Posterior cingulate gyrus (tissue), 11 donors: ENCODE results near the gene FSTL3.
"Not testable (repeated sequence)": the region's sequence is repeated elsewhere in the genome, so short reads cannot be mapped to it uniquely, and the experiment has no call there.

ENCODE experiments used
- DNase-seq, 10 donors: peaks; one replicate each; pipeline versions ENCODE4 v3.0.0 to v3.0.0-alpha.2; 2020 to 2021; ENCODE audit warnings: mixed read lengths in 3 of 10
- intact Hi-C: fragments of 100-400 bp; cut with DNase I; formaldehyde crosslinking; loops from one replicate; pipeline ENCODE4 v1.15.1; 2023

The FSTL3 gene

GRCh38 chr19:729564-729963, 53.4 kb downstream of the FSTL3 start:
- DNase-seq, intact Hi-C loops: not testable (repeated sequence)

- DNase-seq = no peak
- intact Hi-C loops = loop anchor here (5.0 kb wide), 1 partner anchor 143 kb away; the partner anchor contains the start of gene HCN2
Measured at GRCh38 chr19:729965-730668, 53.9 kb downstream of the FSTL3 start.

- intact Hi-C loops = loop anchor here (5.0 kb wide), 1 partner anchor 144 kb away; the partner anchor contains the start of gene HCN2
- DNase-seq = no peak
Measured at GRCh38 chr19:731000-731399, 54.8 kb downstream of the FSTL3 start.

GRCh38 chr19:732148-733069, 56.2 kb downstream of the FSTL3 start:
- DNase-seq = no peak
- intact Hi-C loops = loop anchor here (5.0 kb wide), 1 partner anchor 145 kb away; the partner anchor contains the start of gene HCN2
